Lung (tissue), 12 donors: Measurements from ENCODE around the gene PLD4. TPM values are rescaled to one million over a fixed set of nuclear protein-coding genes. Genes with fewer than 3 reads are reported as not detected.

Experiments used
- ATAC-seq: fragments of 200-7000 bp; cut with Tn5 transposase; one replicate; pipeline ENCODE4 v1.9.1; 2020; ENCODE audit warnings: moderate number of reproducible peaks; ENCODE audit not compliant: insufficient read depth, low FRiP score
- DNase-seq, 3 donors: peaks; one replicate each; pipeline ENCODE4 v3.0.0-alpha.2; 2013 to 2017
- H3K27ac ChIP-seq, 2 donors: one replicate each; pipeline ENCODE4 v1.5.1; 2013; ENCODE audit warnings: mild to moderate bottlenecking in 2 of 2, moderate library complexity in 2 of 2, control low read depth in 1 of 2, inconsistent platforms in 1 of 2, low read depth in 1 of 2, low read length in 1 of 2
- H3K27me3 ChIP-seq, 3 donors: one replicate each; pipeline ENCODE4 v1.5.1; 2013; ENCODE audit warnings: low read length in 2 of 3; ENCODE audit not compliant: control insufficient read depth in 3 of 3, insufficient read depth in 3 of 3
- H3K36me3 ChIP-seq, 4 donors: one replicate each; pipeline ENCODE4 v1.5.1; 2013; ENCODE audit warnings: low read length in 4 of 4, mild to moderate bottlenecking in 1 of 4, moderate library complexity in 1 of 4; ENCODE audit not compliant: control insufficient read depth in 4 of 4, insufficient read depth in 4 of 4
- H3K4me1 ChIP-seq, 5 donors: one replicate each; pipeline ENCODE4 v1.5.1; 2013; ENCODE audit warnings: low read length in 5 of 5, mild to moderate bottlenecking in 2 of 5, moderate library complexity in 1 of 5; ENCODE audit not compliant: control insufficient read depth in 5 of 5, insufficient read depth in 5 of 5
- H3K4me3 ChIP-seq: one replicate; pipeline ENCODE4 v1.5.1; 2013; ENCODE audit warnings: mild to moderate bottlenecking, control low read depth, moderate library complexity
- H3K9ac ChIP-seq, 2 donors: one replicate each; pipeline ENCODE4 v1.5.1; 2013; ENCODE audit warnings: low read length in 2 of 2, control low read depth in 1 of 2; ENCODE audit not compliant: insufficient read depth in 1 of 2
- H3K9me3 ChIP-seq, 4 donors: one replicate each; pipeline ENCODE4 v1.5.1; 2013; ENCODE audit warnings: low read length in 3 of 4, mild to moderate bottlenecking in 1 of 4, moderate library complexity in 1 of 4; ENCODE audit not compliant: control insufficient read depth in 4 of 4, insufficient read depth in 3 of 4
- WGBS, 2 donors: extraction: QIAGEN DNeasy Blood & Tissue Kit; methylation state at CpG; one replicate each; pipeline ENCODE4 v1.1.7; 2013; 5-methylcytosine and 5-hydroxymethylcytosine counted together
- polyA plus RNA-seq, 2 donors: library from polyadenylated mRNA; stranded (reverse); fragments of 200-250 nt; gene quantifications; one replicate each; pipeline ENCODE4 v1.2.1, GENCODE V29; 2013
- total RNA-seq, 2 donors: library from RNA; depleted of rRNA in 1 of 2; stranded (reverse); fragments of >200 nt in 1 of 2; gene quantifications; one replicate each; pipeline ENCODE4 v1.2.1, GENCODE V29; 2014 to 2021
- TF ChIP-seq, protein P1 (sequence below): IDR thresholded peaks from 2 replicates; pipeline ENCODE4 v1.5.1; 2012; ENCODE audit warnings: mild to moderate bottlenecking; ENCODE audit errors: control extremely low read depth, extremely low read depth
- donor health status: control.
- donor health status: control.
- donor health status: Bipolar disorder and iron deficiency.
- donor health status: healthy.
- donor health status: DM: yes; HTN: yes; CAD: no.

Gene PLD4
- total and polyA plus RNA-seq, 4 donors: 0.71 to 6.3 (median 0.88) TPM

DNA sequence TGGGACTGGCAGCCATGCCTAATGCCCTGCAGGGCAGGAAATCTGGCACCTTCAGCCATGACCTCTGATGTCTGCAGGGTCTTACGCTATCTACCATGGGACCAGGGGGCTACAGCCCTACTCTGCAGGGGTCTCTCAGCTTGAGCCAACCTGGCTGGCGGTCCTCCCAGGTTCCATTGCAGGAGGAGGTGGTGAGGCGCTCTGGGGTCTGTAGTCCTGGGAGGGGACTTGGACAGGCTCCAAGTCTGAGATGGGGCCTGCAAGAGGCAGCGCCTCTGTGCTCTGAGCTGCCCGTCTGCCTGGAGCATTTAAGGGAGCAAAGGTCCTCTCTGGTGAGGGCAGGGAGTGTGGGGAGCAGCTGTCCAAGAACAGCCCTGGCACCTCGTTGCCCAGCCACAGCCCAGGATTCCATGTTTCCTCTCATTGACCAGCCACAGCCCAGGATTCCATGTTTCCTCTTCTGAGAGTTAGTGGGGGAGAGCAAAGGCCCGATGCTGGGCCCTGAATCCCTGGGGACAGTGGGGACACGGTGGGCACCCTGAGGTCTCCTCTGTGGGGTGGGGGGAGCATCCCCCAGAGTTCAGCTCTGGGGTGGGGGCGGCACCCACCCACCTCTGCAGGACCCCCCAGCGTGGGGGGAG is 655 bp downstream of the PLD4 start:
- peaks cover 0 to 7% (median 2%) of the 10 kb centered on the region in 4 donors for H3K9me3 ChIP-seq
- ATAC-seq: no peak
- H3K27ac ChIP-seq: no peak overlapping the region
- H3K4me1 ChIP-seq: no peaks in the 10 kb centered on the region
- no peak overlapping the region for H3K9ac ChIP-seq
- no peak for DNase-seq
- no peak overlapping the region for H3K4me3 ChIP-seq
- TF ChIP-seq, protein P1, sequence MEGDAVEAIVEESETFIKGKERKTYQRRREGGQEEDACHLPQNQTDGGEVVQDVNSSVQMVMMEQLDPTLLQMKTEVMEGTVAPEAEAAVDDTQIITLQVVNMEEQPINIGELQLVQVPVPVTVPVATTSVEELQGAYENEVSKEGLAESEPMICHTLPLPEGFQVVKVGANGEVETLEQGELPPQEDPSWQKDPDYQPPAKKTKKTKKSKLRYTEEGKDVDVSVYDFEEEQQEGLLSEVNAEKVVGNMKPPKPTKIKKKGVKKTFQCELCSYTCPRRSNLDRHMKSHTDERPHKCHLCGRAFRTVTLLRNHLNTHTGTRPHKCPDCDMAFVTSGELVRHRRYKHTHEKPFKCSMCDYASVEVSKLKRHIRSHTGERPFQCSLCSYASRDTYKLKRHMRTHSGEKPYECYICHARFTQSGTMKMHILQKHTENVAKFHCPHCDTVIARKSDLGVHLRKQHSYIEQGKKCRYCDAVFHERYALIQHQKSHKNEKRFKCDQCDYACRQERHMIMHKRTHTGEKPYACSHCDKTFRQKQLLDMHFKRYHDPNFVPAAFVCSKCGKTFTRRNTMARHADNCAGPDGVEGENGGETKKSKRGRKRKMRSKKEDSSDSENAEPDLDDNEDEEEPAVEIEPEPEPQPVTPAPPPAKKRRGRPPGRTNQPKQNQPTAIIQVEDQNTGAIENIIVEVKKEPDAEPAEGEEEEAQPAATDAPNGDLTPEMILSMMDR: no peak
- no peaks in the 10 kb centered on the region for H3K27me3 ChIP-seq
- no peaks in the 10 kb centered on the region for H3K36me3 ChIP-seq
- 61 to 64% methylated on average over 10 of the region's 10 CpGs for whole genome bisulfite sequencing, 2 donors

DNA sequence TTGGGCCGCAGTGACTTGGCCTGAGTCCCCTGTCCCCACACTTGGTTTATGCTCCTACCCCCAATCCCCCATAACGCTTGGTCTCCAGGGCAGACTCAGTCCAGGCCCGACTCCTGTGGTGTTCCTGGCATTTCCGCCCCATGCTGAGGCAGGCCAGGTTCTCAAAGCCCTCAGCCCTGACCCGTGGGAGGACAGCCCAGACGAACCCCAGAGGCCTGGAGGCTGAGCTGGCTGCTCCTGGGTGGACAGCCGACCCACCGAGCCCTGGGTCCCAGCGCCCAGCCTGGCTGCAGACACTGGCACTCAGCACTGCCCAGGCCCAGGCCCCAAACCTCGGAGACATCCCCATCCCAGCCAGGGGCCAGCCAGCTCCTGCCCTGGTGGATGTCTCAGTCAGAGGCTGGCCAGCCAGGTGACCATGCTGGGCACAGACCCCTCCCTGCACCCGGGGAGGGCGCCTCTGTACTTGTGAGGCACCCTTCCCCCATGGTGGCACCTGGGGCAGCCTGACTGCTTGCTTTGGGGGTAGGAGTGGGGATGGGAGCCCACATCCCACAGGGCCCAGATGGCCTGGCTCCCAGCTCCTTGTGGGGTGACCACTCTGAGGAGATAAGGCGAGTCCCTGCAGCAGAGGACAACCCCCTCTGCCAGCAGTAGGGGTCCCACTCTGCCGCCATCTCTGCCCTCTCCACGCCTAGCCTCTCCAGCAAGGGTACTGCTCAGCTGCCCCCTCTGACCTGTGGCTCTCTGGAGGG is 1.4 kb downstream of the PLD4 start:
- Histone ChIP-seq H3K27me3 (no peaks in the 10 kb centered on the region), H3K9me3 (peaks cover 0 to 7% (median 2%) of the 10 kb centered on the region in 4 donors), H3K27ac (no peak overlapping the region), H3K4me3 (no peak overlapping the region), H3K9ac (no peak overlapping the region), H3K4me1 (no peaks in the 10 kb centered on the region), H3K36me3 (no peaks in the 10 kb centered on the region)
- TF ChIP-seq, protein P1: no peak
- 76 to 80% methylated on average over 12 to 15 of the region's 15 CpGs for WGBS, 2 donors
- ATAC-seq: no peak
- DNase-seq: no peak

- ATAC-seq: no peak
Observed at GRCh38 chr14:104926619-104927431, 2.1 kb downstream of the PLD4 start.

More at GRCh38 chr14:104926619-104927431, 2.1 kb downstream of the PLD4 start:
- Histone ChIP-seq H3K9me3 (peaks cover 0 to 7% (median 2%) of the 10 kb centered on the region in 4 donors), H3K9ac (no peak overlapping the region), H3K27ac (no peak overlapping the region), H3K4me3 (no peak overlapping the region), H3K27me3 (no peaks in the 10 kb centered on the region), H3K36me3 (no peaks in the 10 kb centered on the region), H3K4me1 (no peaks in the 10 kb centered on the region)
- DNase-seq: no peak
- 35 to 50% methylated on average over 21 of the region's 21 CpGs for WGBS, 2 donors
- TF ChIP-seq, protein P1: no peak
